ENCODE measurements around the gene KLF2. TPM values are rescaled to one million over a fixed set of nuclear protein-coding genes. Genes with fewer than 3 reads are reported as not detected.
"Not testable (repeated sequence)": the region's sequence is repeated elsewhere in the genome, so short reads cannot be mapped to it uniquely, and the experiment has no call there.

KLF2 gene
- 216 and 219 TPM in 2 replicates for total RNA-seq

GRCh38 chr19:16324384-16325160, at the start of gene KLF2:
KLF2 (plus strand) TSS chr19:16324826; CDS start chr19:16324924, 98 bp downstream.
- intact Hi-C loops (cut with micrococcal nuclease) = loop anchor here (2.0 to 10.0 kb wide), 6 partner anchors 58 to 860 kb away; partner anchors contain the start of genes AP1M1, RASAL3 and TPM4

DNA sequence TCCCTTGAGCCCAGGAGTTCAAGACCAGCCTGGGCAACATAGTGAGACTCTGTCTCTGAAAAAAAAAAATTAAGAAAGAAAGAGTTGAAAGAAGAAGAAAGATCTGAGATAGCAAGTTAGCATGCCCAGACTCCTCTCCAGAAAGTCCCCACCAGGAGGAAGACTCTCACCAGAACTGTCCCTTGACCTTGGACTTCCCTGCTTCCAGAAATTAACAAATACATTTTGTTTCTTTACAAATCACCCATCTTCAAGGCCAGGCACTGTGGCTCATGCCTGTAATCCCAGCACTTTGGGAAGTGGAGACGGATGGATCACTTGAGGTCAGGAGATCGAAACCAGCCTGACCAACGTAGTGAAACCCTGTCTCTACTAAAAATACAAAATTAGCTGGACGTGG, 44.3 kb upstream of the KLF2 start:
- intact Hi-C loops (cut with micrococcal nuclease) = no loop called here

- intact Hi-C loops (cut with micrococcal nuclease) = no loop called here
These were observed 42.9 kb upstream of the KLF2 start for GRCh38 chr19:16281743-16282142.

- intact Hi-C loops (cut with micrococcal nuclease) = no loop called here
These were observed 41.2 kb upstream of the KLF2 start for GRCh38 chr19:16283210-16284061.

DNA sequence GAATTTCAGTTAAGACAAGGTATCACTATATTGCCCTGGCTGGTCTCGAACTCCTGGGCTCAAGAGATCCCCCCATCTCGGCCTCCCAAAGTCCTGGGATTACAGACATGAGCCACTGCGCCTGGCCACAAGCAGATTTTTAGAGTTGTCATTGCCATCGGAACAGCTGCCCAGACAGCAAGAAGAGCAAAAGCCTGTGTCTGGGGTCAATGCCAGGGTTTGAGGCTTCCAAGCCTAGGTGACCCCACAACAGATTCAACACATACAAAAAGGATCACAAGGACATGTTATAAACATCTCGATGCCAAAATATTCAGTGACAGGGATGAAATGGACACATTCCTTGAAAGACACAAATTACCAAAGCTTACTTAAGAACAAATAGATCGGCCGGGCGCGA, 40.1 kb upstream of the KLF2 start:
- intact Hi-C loops (cut with micrococcal nuclease) = no loop called here

DNA sequence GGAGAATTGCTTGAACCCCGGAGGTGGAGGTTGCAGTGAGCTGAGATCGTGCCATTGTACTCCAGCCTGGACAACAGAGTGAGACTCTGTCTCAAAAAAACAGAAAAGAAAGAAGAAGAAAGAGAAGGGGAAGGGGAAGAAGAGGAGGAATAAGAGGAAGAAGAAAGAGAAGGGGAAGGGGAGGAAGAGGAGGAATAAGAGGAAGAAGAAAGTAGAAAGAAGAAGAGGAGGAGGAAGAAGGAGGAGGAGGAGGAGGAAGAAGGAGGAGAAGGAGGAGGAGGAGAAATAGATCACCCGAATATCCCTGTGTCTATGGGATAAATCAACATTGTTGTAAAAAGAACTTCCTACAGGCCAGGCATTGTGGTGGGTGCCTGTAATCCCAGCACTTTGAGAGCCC, 39.5 kb upstream of the KLF2 start:
- intact Hi-C loops (cut with micrococcal nuclease) = not testable (repeated sequence)

GRCh38 chr19:16285769-16286498, 38.7 kb upstream of the KLF2 start:
- intact Hi-C loops (cut with micrococcal nuclease) = no loop called here

- intact Hi-C loops (cut with micrococcal nuclease) = no loop called here
These were observed 36.1 kb upstream of the KLF2 start for GRCh38 chr19:16288544-16288943.

- intact Hi-C loops (cut with micrococcal nuclease) = no loop called here
These were observed 35.0 kb upstream of the KLF2 start for GRCh38 chr19:16289594-16289993.

GRCh38 chr19:16290692-16291091, 33.9 kb upstream of the KLF2 start:
- intact Hi-C loops (cut with micrococcal nuclease) = no loop called here

- intact Hi-C loops (cut with micrococcal nuclease) = no loop called here
These were observed 31.2 kb upstream of the KLF2 start for GRCh38 chr19:16293118-16294091.

GRCh38 chr19:16295057-16295456, 29.6 kb upstream of the KLF2 start:
- intact Hi-C loops (cut with micrococcal nuclease) = no loop called here

- intact Hi-C loops (cut with micrococcal nuclease) = no loop called here
These were observed 27.9 kb upstream of the KLF2 start for GRCh38 chr19:16296713-16297112.

- intact Hi-C loops (cut with micrococcal nuclease) = no loop called here
These were observed 26.9 kb upstream of the KLF2 start for GRCh38 chr19:16297575-16298178.

DNA sequence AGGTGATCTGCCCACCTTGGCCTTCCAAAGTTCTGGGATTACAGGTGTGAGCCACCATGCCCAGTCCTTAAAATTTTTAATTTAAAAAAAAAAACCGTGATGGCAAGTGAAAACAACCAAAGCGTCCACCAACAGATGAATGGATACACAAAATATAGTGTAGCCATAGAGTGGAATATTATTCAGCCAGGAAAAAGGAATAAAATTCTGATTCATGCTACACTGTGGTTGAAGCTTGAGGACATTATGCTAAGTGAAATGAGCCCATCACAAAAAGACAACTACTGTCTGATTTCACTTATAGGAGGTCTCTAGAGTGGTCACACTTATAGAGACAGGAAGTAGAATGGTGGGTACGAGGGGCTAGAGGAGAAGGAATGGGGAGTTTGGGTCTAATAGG, 26.3 kb upstream of the KLF2 start:
- intact Hi-C loops (cut with micrococcal nuclease) = no loop called here

DNA sequence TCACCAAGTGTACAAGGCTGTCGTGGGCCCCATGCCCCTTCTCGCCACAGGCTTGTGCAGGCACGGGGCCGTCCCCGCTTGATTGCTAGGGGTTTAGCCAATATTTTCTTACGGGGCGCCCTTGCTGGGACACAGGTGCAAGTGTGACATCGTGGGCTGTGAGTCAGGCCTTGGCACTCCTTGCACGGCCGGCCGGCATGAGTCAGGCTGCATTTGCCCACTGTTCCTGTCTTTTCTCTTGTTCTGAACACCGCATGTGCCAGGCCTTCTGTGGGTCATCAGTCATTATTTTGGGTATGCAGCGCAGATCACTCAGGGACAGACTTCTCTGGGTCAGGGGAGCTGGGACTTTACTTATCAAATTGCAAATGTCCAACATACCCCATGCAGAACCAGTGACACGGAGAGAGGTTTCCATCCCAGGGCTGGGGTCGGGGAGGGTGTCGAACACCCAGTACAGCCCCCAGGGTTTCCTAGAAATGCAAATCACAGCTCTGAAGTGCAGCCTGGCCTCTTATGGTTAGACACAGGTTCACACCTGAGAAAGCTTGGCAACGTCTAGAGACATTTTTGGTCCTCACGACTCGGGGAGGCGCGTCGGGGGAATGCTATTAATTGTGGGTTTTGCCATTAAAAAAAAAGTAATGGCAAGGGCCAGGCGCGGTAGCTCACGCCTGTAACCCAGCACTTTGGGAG, 22.5 kb upstream of the KLF2 start:
- intact Hi-C loops (cut with micrococcal nuclease) = no loop called here

- intact Hi-C loops (cut with micrococcal nuclease) = no loop called here
These were observed 20.9 kb upstream of the KLF2 start for GRCh38 chr19:16303755-16304154.

DNA sequence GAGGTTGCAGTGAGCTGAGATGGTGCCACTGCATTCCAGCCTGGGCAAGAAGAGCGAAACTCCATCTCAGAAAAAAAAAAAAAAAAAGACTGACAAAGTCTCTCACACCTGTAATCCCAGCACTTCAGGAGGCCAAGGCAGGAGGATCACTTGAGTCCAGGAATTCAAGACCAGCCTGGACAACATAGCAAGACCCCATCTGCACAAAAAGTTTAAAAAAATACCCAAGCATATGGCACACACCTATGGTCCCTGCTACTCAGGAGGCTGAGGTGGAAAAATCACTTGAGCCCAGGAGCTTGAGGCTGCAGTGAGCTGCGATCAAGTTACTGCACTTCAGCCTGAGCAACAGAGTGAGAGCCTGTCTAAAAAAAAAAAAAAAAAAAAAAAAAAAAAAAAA, 20.1 kb upstream of the KLF2 start:
- intact Hi-C loops (cut with micrococcal nuclease) = not testable (repeated sequence)

DNA sequence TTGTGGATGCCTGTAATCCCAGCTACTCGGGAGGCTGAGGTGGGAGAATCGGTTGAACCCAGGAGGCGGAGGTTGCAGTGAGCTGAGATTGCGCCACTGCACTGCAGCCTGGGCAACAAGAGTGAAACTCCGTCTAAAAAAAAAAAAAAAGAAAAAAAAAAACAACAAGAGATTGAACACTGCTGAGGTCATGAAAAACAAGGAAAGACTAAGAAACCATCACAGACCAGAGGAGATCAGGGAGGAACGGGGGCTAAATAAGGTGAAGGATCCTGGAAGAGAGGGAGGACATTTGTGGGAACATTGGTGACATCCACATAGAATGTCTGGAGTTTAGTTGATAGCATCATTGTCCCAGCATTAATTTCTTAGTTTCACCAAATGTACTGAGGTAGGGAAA, 19.6 kb upstream of the KLF2 start:
- intact Hi-C loops (cut with micrococcal nuclease) = not testable (repeated sequence)
